Adrenal gland (tissue), 5 donors: Measurements from ENCODE around the gene MGAT5B.

Experiments
- POLR2A ChIP-seq, 2 donors: fragments of 450-650 bp; IDR thresholded peaks; one replicate each; pipeline ENCODE4 v1.6.1; 2017; ENCODE audit warnings: antibody characterized with exemption in 2 of 2, mild to moderate bottlenecking in 2 of 2, moderate library complexity in 1 of 2
- TF ChIP-seq, protein P1 (sequence below), 6 experiments: fragments of 450-650 bp in 4 of 6; fragments of 200-600 bp in 2 of 6; sonication (generic) in 1 of 6; IDR thresholded peaks; 1 replicate in 5 of 6; 2 replicates in 1 of 6; pipeline versions ENCODE4 v1.5.1 to v1.8.0; 2016 to 2021; ENCODE audit warnings: antibody characterized with exemption in 6 of 6, mild to moderate bottlenecking in 2 of 6, moderate library complexity in 1 of 6
- donor health status: DM: no; HTN: no; CAD: no.

DNA sequence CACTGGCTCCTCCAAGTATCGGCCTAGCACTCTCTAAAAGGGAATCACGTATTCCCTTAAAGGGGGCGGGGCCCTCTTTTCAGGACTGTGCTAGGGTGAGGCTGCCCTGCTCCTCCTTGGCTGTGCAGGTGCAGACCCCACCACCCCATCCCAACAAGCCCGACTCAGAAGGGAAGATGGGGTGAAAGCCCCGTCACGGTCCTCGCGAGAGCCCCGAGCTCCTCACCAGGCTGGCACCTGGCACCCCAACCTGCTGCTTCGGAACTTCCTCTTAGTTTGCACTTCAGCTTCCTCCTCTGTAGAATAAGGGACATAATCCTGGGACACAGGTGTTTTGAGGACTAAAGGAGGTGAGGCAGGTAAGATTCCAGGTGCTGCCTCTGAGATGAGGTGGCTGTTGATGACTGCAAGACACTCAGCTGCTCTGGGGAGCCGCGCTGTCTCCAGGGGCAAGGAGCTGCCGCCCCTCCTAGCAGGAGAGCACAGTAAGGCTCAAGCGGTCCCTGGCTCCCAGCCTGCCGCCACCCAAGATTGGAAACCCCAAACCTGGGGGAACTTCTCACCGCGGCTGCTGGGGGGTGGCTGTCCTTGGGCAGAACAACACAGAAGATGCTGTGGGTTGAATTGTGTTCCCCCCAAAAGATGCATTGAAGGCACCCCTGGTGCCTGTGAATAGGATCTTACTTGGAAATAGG lies 88.8 kb downstream of the MGAT5B start:
- TF ChIP-seq, protein P1, sequence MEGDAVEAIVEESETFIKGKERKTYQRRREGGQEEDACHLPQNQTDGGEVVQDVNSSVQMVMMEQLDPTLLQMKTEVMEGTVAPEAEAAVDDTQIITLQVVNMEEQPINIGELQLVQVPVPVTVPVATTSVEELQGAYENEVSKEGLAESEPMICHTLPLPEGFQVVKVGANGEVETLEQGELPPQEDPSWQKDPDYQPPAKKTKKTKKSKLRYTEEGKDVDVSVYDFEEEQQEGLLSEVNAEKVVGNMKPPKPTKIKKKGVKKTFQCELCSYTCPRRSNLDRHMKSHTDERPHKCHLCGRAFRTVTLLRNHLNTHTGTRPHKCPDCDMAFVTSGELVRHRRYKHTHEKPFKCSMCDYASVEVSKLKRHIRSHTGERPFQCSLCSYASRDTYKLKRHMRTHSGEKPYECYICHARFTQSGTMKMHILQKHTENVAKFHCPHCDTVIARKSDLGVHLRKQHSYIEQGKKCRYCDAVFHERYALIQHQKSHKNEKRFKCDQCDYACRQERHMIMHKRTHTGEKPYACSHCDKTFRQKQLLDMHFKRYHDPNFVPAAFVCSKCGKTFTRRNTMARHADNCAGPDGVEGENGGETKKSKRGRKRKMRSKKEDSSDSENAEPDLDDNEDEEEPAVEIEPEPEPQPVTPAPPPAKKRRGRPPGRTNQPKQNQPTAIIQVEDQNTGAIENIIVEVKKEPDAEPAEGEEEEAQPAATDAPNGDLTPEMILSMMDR (IDR thresholded peaks at IDR 0.05), result no peak
- no peak for TF ChIP-seq POLR2A (IDR thresholded peaks at IDR 0.05)
